PC-9 (cell line): Measurements from ENCODE around the gene PNPLA7. TPM values are rescaled to one million over a fixed set of nuclear protein-coding genes. Genes with fewer than 3 reads are reported as not detected.

Source experiments
- BruUV-seq: library from RNA; stranded (reverse); fragments of 400-500 nt; replicated peaks from 2 replicates; lab custom pipeline; 2021; lab: Mats Ljungman, UMichigan
- CTCF ChIA-PET: fragments of 300-600 bp; sonication (Branson Sonifier 250); formaldehyde crosslinking; loops from one replicate; lab custom pipeline; 2022; ENCODE audit warnings: antibody characterized with exemption; lab: Charles Lee
- POLR2A ChIA-PET: fragments of 300-600 bp; sonication (Branson Sonifier 250); formaldehyde crosslinking; loops from one replicate; lab custom pipeline; 2022; ENCODE audit warnings: antibody characterized with exemption; ENCODE audit not compliant: unreplicated experiment; lab: Charles Lee
- DNase-seq, 2 experiments: peaks; one replicate each; pipeline versions ENCODE4 v3.0.0 to v3.0.0-alpha.2; 2015 to 2022; ENCODE audit warnings: mixed read lengths in 1 of 2
- H2AFZ ChIP-seq: fragments of 200-600 bp; sonication (generic); 2 replicates; pipeline ENCODE4 v1.8.1; 2017; ENCODE audit warnings: antibody characterized with exemption
- H3F3A ChIP-seq: fragments of 200-600 bp; sonication (generic); 2 replicates; pipeline ENCODE4 v1.8.1; 2017; ENCODE audit warnings: antibody characterized with exemption, mild to moderate bottlenecking, low read depth; ENCODE audit not compliant: insufficient read depth
- H3K27ac ChIP-seq: fragments of 200-600 bp; sonication (generic); 2 replicates; pipeline ENCODE4 v1.6.1; 2016; ENCODE audit warnings: mixed run types
- H3K27me3 ChIP-seq: fragments of 200-600 bp; sonication (generic); 2 replicates; pipeline ENCODE4 v1.6.1; 2016; ENCODE audit warnings: low read depth, mixed run types; ENCODE audit not compliant: insufficient read depth
- H3K36me3 ChIP-seq: fragments of 200-600 bp; sonication (generic); 2 replicates; pipeline ENCODE4 v1.6.1; 2016; ENCODE audit warnings: low read depth, mixed run types
- H3K4me1 ChIP-seq: fragments of 200-600 bp; sonication (generic); replicated peaks from 2 replicates; pipeline ENCODE4 v1.6.1; 2016; ENCODE audit warnings: mixed run types; ENCODE audit not compliant: insufficient read depth
- H3K4me2 ChIP-seq: fragments of 200-600 bp; sonication (generic); 2 replicates; pipeline ENCODE4 v1.6.1; 2017; ENCODE audit warnings: mixed run types
- H3K4me3 ChIP-seq: fragments of 200-600 bp; sonication (generic); 2 replicates; pipeline ENCODE4 v1.6.1; 2016; ENCODE audit warnings: mixed run types
- H3K79me2 ChIP-seq: fragments of 200-600 bp; sonication (generic); 2 replicates; pipeline ENCODE4 v1.6.1; 2017; ENCODE audit warnings: low read depth, mixed run types
- H3K9me2 ChIP-seq: fragments of 200-600 bp; sonication (generic); 2 replicates; pipeline ENCODE4 v1.8.1; 2017; ENCODE audit warnings: mild to moderate bottlenecking; ENCODE audit not compliant: insufficient read depth
- H3K9me3 ChIP-seq: fragments of 200-600 bp; sonication (generic); 2 replicates; pipeline ENCODE4 v1.8.1; 2016; ENCODE audit warnings: low read depth; ENCODE audit not compliant: insufficient read depth
- H4K20me1 ChIP-seq: fragments of 200-600 bp; sonication (generic); 2 replicates; pipeline ENCODE4 v1.8.1; 2017; ENCODE audit not compliant: insufficient read depth
- EZH2 ChIP-seq: fragments of 200-600 bp; sonication (generic); IDR thresholded peaks from 2 replicates; pipeline ENCODE4 v1.8.0; 2017; ENCODE audit warnings: antibody characterized with exemption, low read depth
- intact Hi-C: fragments of 100-400 bp; cut with micrococcal nuclease; formaldehyde crosslinking; loops from one replicate; pipeline ENCODE4 v1.10.0; 2022; ENCODE audit not compliant: unreplicated experiment
- total RNA-seq: library from RNA; stranded (reverse); gene quantifications from 2 replicates; pipeline ENCODE4 v1.2.3, GENCODE V29; 2021
- TF ChIP-seq, protein P1 (sequence below): fragments of 200-600 bp; sonication (generic); conservative IDR thresholded peaks from 2 replicates; pipeline ENCODE4 v1.6.1; 2017; ENCODE audit warnings: mixed run types, antibody characterized with exemption, mild to moderate bottlenecking, moderate library complexity

PNPLA7 gene
- total RNA-seq, 1 experiment from 2014 or later, result 1.9 TPM

DNA sequence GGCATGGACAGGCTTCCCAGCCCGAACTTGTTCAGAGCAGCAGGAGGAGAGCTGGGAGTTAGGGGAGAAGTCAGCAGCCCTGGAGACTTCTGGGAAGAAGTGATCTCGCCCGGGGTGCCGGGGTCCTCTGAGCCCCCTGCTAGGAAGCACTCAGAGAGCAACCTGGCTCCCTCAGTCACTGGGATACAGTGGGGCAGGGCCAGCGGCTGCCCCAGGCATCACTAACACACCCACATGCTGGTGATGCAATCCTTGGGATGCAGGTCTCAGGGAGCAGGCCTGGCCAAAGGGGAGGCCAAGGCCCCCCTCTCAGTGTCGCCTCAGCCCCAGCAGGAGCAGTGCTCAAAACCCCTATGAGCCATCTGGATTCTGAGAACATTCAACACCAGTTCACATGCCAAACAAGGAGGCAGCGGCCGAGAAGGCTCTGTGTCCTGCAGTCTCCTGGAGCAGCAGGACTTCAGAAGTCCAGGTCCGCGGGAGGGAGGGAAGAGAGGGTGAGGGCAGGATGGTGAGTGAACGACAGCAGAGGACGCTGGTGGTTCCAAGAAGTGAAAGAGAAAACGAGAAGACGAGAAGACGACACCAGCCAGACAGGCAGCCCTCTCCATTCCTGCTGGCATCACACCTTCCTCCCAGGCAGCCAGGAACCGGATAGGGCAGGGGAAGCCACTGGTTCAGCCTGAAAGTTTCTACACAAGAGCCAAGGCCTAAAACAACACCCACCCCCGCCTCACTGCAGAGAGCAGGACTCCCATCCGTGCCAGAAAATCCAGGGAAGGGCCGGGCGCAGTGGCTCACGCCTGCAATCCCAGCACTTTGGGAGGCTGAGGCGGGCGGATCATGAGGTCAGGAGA lies 2.3 kb downstream of the PNPLA7 start:
- intact Hi-C loops, result no loop called here
- Histone ChIP-seq H3K79me2 (no peaks in the 10 kb centered on the region), H3K4me3 (no peak overlapping the region), H3K9me3 (no peaks in the 10 kb centered on the region), H3K27me3 (peaks cover 7% of the 10 kb centered on the region; the same call in 1 of the 2 replicates), H2AFZ (no peak overlapping the region), H3F3A (peaks cover 19% of the 10 kb centered on the region), H3K36me3 (no peaks in the 10 kb centered on the region), H4K20me1 (peaks cover 6% of the 10 kb centered on the region; the same call in 1 of the 2 replicates), H3K4me2 (no peak overlapping the region), H3K27ac (no peak overlapping the region), H3K9me2 (no peaks in the 10 kb centered on the region), H3K4me1 (peaks cover 8% of the 10 kb centered on the region)
- CTCF ChIA-PET, result no interaction called here
- BruUV-seq, result no TSS peak
- DNase-seq, result no peak
- POLR2A ChIA-PET, result no interaction called here
- TF ChIP-seq, protein P1, sequence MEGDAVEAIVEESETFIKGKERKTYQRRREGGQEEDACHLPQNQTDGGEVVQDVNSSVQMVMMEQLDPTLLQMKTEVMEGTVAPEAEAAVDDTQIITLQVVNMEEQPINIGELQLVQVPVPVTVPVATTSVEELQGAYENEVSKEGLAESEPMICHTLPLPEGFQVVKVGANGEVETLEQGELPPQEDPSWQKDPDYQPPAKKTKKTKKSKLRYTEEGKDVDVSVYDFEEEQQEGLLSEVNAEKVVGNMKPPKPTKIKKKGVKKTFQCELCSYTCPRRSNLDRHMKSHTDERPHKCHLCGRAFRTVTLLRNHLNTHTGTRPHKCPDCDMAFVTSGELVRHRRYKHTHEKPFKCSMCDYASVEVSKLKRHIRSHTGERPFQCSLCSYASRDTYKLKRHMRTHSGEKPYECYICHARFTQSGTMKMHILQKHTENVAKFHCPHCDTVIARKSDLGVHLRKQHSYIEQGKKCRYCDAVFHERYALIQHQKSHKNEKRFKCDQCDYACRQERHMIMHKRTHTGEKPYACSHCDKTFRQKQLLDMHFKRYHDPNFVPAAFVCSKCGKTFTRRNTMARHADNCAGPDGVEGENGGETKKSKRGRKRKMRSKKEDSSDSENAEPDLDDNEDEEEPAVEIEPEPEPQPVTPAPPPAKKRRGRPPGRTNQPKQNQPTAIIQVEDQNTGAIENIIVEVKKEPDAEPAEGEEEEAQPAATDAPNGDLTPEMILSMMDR, result no peak
- no peak for TF ChIP-seq EZH2

DNA sequence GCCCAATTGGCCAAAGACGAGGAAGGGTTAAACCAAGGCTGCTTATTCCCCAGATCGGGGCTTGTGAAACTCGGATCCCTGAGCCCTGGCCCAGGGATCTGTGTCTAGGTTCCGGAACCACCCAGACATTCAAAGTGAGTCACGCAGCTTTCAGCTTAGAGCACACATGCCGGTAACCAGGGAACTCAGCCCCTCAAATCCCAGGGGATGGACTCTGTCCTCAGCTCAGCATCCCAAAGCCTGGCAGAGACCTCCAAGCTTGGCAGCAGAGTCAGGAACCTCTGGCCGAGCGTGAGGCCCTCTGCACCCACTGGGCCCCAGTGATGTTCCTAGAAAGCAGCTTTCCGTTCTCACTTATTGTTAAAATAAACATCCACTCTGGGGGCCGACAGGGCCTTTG lies 5.1 kb downstream of the PNPLA7 start:
- Histone ChIP-seq H3K4me3 (no peak overlapping the region), H3K4me1 (peaks cover 7% of the 10 kb centered on the region), H3K4me2 (no peak overlapping the region), H3K9me2 (no peaks in the 10 kb centered on the region), H3K27me3 (peaks cover 22% of the 10 kb centered on the region; the same call in 1 of the 2 replicates), H3K79me2 (no peaks in the 10 kb centered on the region), H3K9me3 (no peaks in the 10 kb centered on the region), H2AFZ (no peak overlapping the region), H4K20me1 (no peaks in the 10 kb centered on the region), H3F3A (peaks cover 7% of the 10 kb centered on the region; the same call in 1 of the 2 replicates), H3K36me3 (no peaks in the 10 kb centered on the region), H3K27ac (no peak overlapping the region)
- POLR2A ChIA-PET, result no interaction called here
- TF ChIP-seq, protein P1, result no peak
- no peak for TF ChIP-seq EZH2
- no TSS peak for BruUV-seq
- no peak for DNase-seq
- CTCF ChIA-PET, result interaction anchor here (0.6 to 0.7 kb wide), 3 partner anchors 70 to 260 kb away, joined by 3 to 4 read pairs (median 3); no protein-coding TSS in a partner anchor
- intact Hi-C loops, result no loop called here

DNA sequence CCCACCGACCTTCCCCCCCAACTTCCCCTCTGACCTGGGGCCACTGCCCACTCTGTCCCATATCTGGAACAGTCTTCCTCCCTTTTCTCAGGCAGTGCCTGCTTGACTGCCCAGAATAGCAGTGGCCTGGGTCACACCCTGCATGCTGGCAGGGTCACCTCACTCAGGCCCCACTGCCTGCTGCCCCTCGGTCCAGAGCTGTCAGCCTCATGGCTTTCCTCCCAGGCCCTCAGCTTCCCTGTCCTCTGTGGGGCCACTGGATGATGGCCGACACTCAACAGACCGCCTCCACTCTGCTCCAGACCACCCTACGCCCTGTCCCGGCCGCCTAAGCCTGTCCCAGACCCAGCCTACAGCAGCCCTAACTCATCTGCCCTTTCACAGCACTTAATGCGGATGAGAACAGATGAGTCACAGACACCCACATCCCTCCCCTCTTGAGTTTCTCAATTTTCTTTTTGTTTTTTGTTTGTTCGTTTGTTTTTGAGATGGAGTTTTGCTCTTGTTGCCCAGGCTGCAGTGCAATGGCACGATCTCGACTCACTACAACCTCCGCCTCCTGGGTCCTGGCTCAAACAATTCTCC lies 5.9 kb downstream of the PNPLA7 start:
- no peaks in the 10 kb centered on the region for H3K9me2 ChIP-seq
- no peaks in the 10 kb centered on the region for H3K4me1 ChIP-seq
- ChIA-PET POLR2A (no interaction called here), CTCF (interaction anchor here (0.7 kb wide), 1 partner anchor 259 kb away, joined by 4 read pairs; no protein-coding TSS in a partner anchor)
- H3F3A ChIP-seq, result no peaks in the 10 kb centered on the region; the same call in 1 of the 2 replicates
- intact Hi-C loops, result no loop called here
- no peak for DNase-seq
- no peaks in the 10 kb centered on the region for H4K20me1 ChIP-seq
- peaks cover 22% of the 10 kb centered on the region; the same call in 1 of the 2 replicates for H3K27me3 ChIP-seq
- TF ChIP-seq EZH2, result no peak
- TF ChIP-seq, protein P1, result no peak
- H3K36me3 ChIP-seq, result no peaks in the 10 kb centered on the region
- no peak overlapping the region for H3K4me2 ChIP-seq
- no peak overlapping the region for H2AFZ ChIP-seq
- no peak overlapping the region for H3K4me3 ChIP-seq
- no TSS peak for BruUV-seq
- no peaks in the 10 kb centered on the region for H3K79me2 ChIP-seq
- no peak overlapping the region for H3K27ac ChIP-seq
- no peaks in the 10 kb centered on the region for H3K9me3 ChIP-seq
